Lung (tissue), 12 donors: Measurements from ENCODE around the gene STUM. TPM values are rescaled to one million over a fixed set of nuclear protein-coding genes. Genes with fewer than 3 reads are reported as not detected.
A peak's percentile ranks its signal among the peaks of the same experiment; 100 is the strongest.

Experiments used
- ATAC-seq: fragments of 200-7000 bp; cut with Tn5 transposase; one replicate; pipeline ENCODE4 v1.9.1; 2020; ENCODE audit warnings: moderate number of reproducible peaks; ENCODE audit not compliant: insufficient read depth, low FRiP score
- DNase-seq, 3 donors: peaks; one replicate each; pipeline ENCODE4 v3.0.0-alpha.2; 2013 to 2017
- H3K27ac ChIP-seq, 2 donors: one replicate each; pipeline ENCODE4 v1.5.1; 2013; ENCODE audit warnings: mild to moderate bottlenecking in 2 of 2, moderate library complexity in 2 of 2, control low read depth in 1 of 2, inconsistent platforms in 1 of 2, low read depth in 1 of 2, low read length in 1 of 2
- H3K27me3 ChIP-seq, 3 donors: one replicate each; pipeline ENCODE4 v1.5.1; 2013; ENCODE audit warnings: low read length in 2 of 3; ENCODE audit not compliant: control insufficient read depth in 3 of 3, insufficient read depth in 3 of 3
- H3K36me3 ChIP-seq, 4 donors: one replicate each; pipeline ENCODE4 v1.5.1; 2013; ENCODE audit warnings: low read length in 4 of 4, mild to moderate bottlenecking in 1 of 4, moderate library complexity in 1 of 4; ENCODE audit not compliant: control insufficient read depth in 4 of 4, insufficient read depth in 4 of 4
- H3K4me1 ChIP-seq, 5 donors: one replicate each; pipeline ENCODE4 v1.5.1; 2013; ENCODE audit warnings: low read length in 5 of 5, mild to moderate bottlenecking in 2 of 5, moderate library complexity in 1 of 5; ENCODE audit not compliant: control insufficient read depth in 5 of 5, insufficient read depth in 5 of 5
- H3K4me3 ChIP-seq: one replicate; pipeline ENCODE4 v1.5.1; 2013; ENCODE audit warnings: mild to moderate bottlenecking, control low read depth, moderate library complexity
- H3K9ac ChIP-seq, 2 donors: one replicate each; pipeline ENCODE4 v1.5.1; 2013; ENCODE audit warnings: low read length in 2 of 2, control low read depth in 1 of 2; ENCODE audit not compliant: insufficient read depth in 1 of 2
- H3K9me3 ChIP-seq, 4 donors: one replicate each; pipeline ENCODE4 v1.5.1; 2013; ENCODE audit warnings: low read length in 3 of 4, mild to moderate bottlenecking in 1 of 4, moderate library complexity in 1 of 4; ENCODE audit not compliant: control insufficient read depth in 4 of 4, insufficient read depth in 3 of 4
- WGBS, 2 donors: extraction: QIAGEN DNeasy Blood & Tissue Kit; methylation state at CpG; one replicate each; pipeline ENCODE4 v1.1.7; 2013; 5-methylcytosine and 5-hydroxymethylcytosine counted together
- polyA plus RNA-seq, 2 donors: library from polyadenylated mRNA; stranded (reverse); fragments of 200-250 nt; gene quantifications; one replicate each; pipeline ENCODE4 v1.2.1, GENCODE V29; 2013
- total RNA-seq, 2 donors: library from RNA; depleted of rRNA in 1 of 2; stranded (reverse); fragments of >200 nt in 1 of 2; gene quantifications; one replicate each; pipeline ENCODE4 v1.2.1, GENCODE V29; 2014 to 2021
- TF ChIP-seq, protein P1 (sequence below): IDR thresholded peaks from 2 replicates; pipeline ENCODE4 v1.5.1; 2012; ENCODE audit warnings: mild to moderate bottlenecking; ENCODE audit errors: control extremely low read depth, extremely low read depth
- donor health status: control.
- donor health status: control.
- donor health status: Bipolar disorder and iron deficiency.
- donor health status: healthy.
- donor health status: DM: yes; HTN: yes; CAD: no.

STUM gene
- total and polyA plus RNA-seq, 4 donors, result 0.09 to 0.58 (median 0.48) TPM

DNA sequence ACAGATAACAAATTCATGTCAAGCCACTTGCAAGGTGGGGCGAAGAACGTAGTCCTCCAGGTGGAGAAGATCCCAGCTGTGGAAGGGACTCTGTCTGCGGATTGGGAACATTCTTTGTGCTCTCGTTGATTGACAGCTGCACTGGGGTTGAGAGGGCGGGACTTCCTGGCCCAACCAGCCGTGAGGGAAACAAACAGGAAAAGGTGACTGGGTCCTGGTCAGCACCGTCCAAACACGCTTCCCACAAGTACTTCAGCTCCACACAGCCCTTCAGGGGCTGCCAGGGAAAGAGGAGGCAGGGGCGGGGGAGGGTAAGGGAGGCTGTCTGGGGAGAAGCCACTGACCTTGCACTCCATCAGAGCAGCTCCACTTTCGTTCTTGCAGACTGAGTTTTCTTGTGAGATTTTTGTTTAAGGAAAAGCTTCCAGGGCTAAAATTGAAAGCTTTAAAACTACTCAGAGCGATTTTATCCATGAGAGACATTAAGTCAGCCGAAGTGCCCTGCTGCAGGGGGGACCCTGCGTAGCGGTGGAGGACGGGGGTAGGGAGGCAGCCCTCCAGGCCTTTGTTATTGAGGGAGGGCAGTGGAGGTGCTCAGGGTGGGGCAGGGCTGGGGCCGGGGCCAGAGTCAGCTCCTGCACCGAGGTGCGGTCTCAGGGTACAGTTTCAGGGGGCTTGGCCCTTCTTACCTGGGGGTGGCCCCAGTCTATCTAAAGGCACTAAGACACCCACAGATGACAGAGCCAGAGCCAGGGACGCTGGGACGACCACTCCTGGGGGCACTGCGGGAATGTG is 21.6 kb upstream of the STUM start:
- peak; percentile 21 for ATAC-seq
- Histone ChIP-seq H3K36me3 (no peaks in the 10 kb centered on the region), H3K4me3 (no peak overlapping the region), H3K27ac (no peak overlapping the region), H3K27me3 (no peaks in the 10 kb centered on the region), H3K9ac (no peak overlapping the region), H3K4me1 (no peaks in the 10 kb centered on the region), H3K9me3 (no peaks in the 10 kb centered on the region)
- TF ChIP-seq, protein P1, sequence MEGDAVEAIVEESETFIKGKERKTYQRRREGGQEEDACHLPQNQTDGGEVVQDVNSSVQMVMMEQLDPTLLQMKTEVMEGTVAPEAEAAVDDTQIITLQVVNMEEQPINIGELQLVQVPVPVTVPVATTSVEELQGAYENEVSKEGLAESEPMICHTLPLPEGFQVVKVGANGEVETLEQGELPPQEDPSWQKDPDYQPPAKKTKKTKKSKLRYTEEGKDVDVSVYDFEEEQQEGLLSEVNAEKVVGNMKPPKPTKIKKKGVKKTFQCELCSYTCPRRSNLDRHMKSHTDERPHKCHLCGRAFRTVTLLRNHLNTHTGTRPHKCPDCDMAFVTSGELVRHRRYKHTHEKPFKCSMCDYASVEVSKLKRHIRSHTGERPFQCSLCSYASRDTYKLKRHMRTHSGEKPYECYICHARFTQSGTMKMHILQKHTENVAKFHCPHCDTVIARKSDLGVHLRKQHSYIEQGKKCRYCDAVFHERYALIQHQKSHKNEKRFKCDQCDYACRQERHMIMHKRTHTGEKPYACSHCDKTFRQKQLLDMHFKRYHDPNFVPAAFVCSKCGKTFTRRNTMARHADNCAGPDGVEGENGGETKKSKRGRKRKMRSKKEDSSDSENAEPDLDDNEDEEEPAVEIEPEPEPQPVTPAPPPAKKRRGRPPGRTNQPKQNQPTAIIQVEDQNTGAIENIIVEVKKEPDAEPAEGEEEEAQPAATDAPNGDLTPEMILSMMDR, result no peak
- WGBS, 2 donors, result 76 to 86% methylated on average over 21 of the region's 21 CpGs
- DNase-seq, result peak; percentile 25 to 32 (median 27)

DNA sequence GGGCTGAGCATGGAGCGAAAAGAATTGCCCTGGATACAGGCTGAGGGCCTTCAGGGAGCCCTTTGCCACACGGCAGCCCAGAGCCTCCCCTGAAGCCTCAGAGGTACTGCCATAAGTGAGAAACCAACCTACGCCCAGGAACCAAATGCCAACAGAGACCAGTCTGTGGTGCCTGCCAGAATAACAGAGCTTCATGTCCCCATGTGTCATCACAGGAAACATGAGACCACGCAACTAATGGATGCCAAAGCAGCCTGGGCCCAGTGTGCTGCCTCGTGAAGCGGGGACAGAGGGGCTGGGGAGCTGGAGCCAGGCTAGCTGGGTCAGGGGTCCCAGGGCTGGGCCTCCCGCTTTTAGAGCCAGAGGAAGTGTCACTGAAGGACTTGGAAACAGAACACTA is 18.7 kb upstream of the STUM start:
- Histone ChIP-seq H3K9me3 (no peaks in the 10 kb centered on the region), H3K27me3 (no peaks in the 10 kb centered on the region), H3K9ac (no peak overlapping the region), H3K27ac (no peak overlapping the region), H3K4me3 (no peak overlapping the region), H3K36me3 (no peaks in the 10 kb centered on the region), H3K4me1 (no peaks in the 10 kb centered on the region)
- TF ChIP-seq, protein P1, result no peak
- DNase-seq, result no peak
- WGBS, 2 donors, result 91 to 96% methylated on average over 7 of the region's 7 CpGs
- no peak for ATAC-seq

DNA sequence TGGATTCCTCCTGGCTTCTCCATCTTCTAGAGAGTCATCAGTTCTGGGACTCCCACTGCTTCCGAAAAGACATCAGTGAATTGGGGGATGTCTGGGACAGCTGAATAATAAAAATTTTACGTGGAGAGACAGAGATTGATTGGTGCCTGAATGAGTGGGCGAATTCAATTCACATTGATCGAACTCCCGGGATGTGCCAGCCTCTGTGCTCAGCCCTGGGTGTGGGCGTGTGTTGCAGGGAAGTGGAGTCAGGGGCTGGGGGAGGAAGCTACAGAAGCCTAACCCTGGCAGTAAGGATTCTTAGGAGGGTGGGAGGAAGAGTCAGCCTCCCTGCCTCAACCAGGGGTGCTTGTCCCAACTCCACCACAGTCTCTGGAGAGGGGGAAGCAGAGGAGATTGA is 18.0 kb upstream of the STUM start:
- Histone ChIP-seq H3K27ac (no peak overlapping the region), H3K4me1 (no peaks in the 10 kb centered on the region), H3K4me3 (no peak overlapping the region), H3K36me3 (no peaks in the 10 kb centered on the region), H3K9ac (no peak overlapping the region), H3K27me3 (no peaks in the 10 kb centered on the region), H3K9me3 (no peaks in the 10 kb centered on the region)
- 88 to 92% methylated on average over 6 of the region's 6 CpGs for WGBS, 2 donors
- DNase-seq, result no peak
- no peak for ATAC-seq
- TF ChIP-seq, protein P1, result no peak
